Measurements from ENCODE around the gene IRAK4. TPM values are rescaled to one million over a fixed set of nuclear protein-coding genes. Genes with fewer than 3 reads are reported as not detected.
"Not testable (repeated sequence)": the region's sequence is repeated elsewhere in the genome, so short reads cannot be mapped to it uniquely, and the experiment has no call there.

The IRAK4 gene
- total RNA-seq, 1 donor from 2014 or later = 5.4 TPM

- H3K9me3 Mint-ChIP-seq = no peaks in the 10 kb centered on the region
- no peak for TF ChIP-seq CTCF (conservative IDR thresholded peaks at IDR 0.05)
- H3K4me3 Mint-ChIP-seq = no peak overlapping the region
- no peaks in the 10 kb centered on the region for H3K4me1 Mint-ChIP-seq
- H3K27me3 Mint-ChIP-seq (ENCODE audit: low read depth) = no peaks in the 10 kb centered on the region
- no peak for DNase-seq (ENCODE audit: low read depth, low spot score)
- peaks cover 3% of the 10 kb centered on the region for H3K36me3 Mint-ChIP-seq (ENCODE audit: low read depth)
- no peak overlapping the region for H3K27ac Mint-ChIP-seq (ENCODE audit: unreplicated experiment)
Measured at GRCh38 chr12:43740511-43741100, 18.1 kb upstream of the IRAK4 start.

DNA sequence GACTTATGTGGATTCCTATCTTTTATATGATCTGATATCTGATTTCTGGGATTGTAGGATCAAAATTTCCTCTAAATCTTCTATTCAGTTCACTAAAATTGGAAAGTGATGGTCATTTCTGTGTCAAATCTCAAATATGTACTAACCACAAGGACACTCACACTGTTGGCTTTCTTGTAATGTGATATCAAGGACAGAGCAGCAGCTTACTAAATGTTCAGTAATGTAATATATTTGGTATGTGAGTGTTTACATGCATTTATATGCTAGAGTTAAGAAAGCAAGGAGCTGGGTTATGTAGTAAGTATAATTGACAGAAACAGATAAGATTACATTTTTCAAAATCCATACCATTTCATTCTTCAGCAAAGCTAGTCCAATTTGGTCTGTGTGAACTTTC is 16.6 kb upstream of the IRAK4 start:
- DNase-seq (ENCODE audit: low read depth, low spot score) = no peak
- Mint-ChIP-seq H3K4me1 (no peaks in the 10 kb centered on the region), H3K27ac (ENCODE audit: unreplicated experiment) (no peak overlapping the region), H3K9me3 (no peaks in the 10 kb centered on the region), H3K36me3 (ENCODE audit: low read depth) (peaks cover 3% of the 10 kb centered on the region), H3K4me3 (no peak overlapping the region), H3K27me3 (ENCODE audit: low read depth) (no peaks in the 10 kb centered on the region)
- no peak for TF ChIP-seq CTCF (conservative IDR thresholded peaks at IDR 0.05)

DNA sequence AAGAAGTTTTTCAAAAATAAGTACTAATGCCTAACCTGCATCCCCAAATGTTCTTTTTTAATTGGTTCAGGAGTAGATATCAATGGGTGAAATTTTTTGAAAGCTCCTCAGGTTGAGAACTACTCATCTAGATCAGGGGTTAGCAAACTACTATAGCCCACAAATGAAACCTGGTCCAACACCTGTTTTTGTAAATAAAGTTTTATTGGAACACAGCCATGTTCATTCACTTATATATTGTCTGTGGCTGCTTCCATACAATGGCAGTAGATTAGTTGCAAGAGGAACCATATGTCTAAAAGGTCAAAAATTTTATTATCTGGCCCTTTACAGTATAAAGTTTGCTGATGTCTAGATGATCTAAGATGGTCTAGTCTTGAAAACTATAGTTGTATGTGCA is 13.9 kb upstream of the IRAK4 start:
- no peak for TF ChIP-seq CTCF (conservative IDR thresholded peaks at IDR 0.05)
- Mint-ChIP-seq H3K4me3 (no peak overlapping the region), H3K27ac (ENCODE audit: unreplicated experiment) (no peak overlapping the region), H3K4me1 (no peaks in the 10 kb centered on the region), H3K27me3 (ENCODE audit: low read depth) (no peaks in the 10 kb centered on the region), H3K9me3 (no peaks in the 10 kb centered on the region), H3K36me3 (ENCODE audit: low read depth) (peaks cover 3% of the 10 kb centered on the region)
- no peak for DNase-seq (ENCODE audit: low read depth, low spot score)

DNA sequence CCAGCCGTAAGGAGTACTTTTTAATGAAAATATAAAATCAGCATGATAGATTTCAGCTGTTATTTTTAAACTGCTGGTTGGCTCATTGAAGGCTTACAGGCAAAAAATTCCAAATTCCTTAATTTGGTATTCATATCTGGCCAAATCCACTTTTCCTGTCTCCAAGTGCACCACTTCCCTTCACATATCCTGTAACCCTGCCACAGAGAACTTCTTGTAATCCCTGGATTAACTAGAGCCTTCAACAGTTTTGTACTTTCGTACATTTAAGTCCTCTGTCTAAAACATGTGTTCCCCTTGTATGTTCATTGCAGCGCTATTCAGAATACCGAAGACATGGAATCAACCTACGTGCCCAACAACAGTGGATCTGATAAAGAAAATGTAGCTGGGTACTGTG is 9.7 kb upstream of the IRAK4 start:
- Mint-ChIP-seq H3K4me1 (no peaks in the 10 kb centered on the region), H3K27me3 (ENCODE audit: low read depth) (no peaks in the 10 kb centered on the region), H3K36me3 (ENCODE audit: low read depth) (peaks cover 6% of the 10 kb centered on the region), H3K4me3 (no peak overlapping the region), H3K27ac (ENCODE audit: unreplicated experiment) (no peak overlapping the region), H3K9me3 (peaks cover 4% of the 10 kb centered on the region)
- TF ChIP-seq CTCF (conservative IDR thresholded peaks at IDR 0.05) = no peak
- no peak for DNase-seq (ENCODE audit: low read depth, low spot score)

GRCh38 chr12:43750814-43751213 is 7.9 kb upstream of the IRAK4 start:
- no peaks in the 10 kb centered on the region for H3K27me3 Mint-ChIP-seq (ENCODE audit: low read depth)
- DNase-seq (ENCODE audit: low read depth, low spot score) = no peak
- H3K36me3 Mint-ChIP-seq (ENCODE audit: low read depth) = peaks cover 3% of the 10 kb centered on the region
- TF ChIP-seq CTCF (conservative IDR thresholded peaks at IDR 0.05) = no peak
- no peaks in the 10 kb centered on the region for H3K4me1 Mint-ChIP-seq
- H3K27ac Mint-ChIP-seq (ENCODE audit: unreplicated experiment) = no peak overlapping the region
- H3K9me3 Mint-ChIP-seq = peaks cover 4% of the 10 kb centered on the region
- H3K4me3 Mint-ChIP-seq = no peak overlapping the region

GRCh38 chr12:43751360-43751759 is 7.4 kb upstream of the IRAK4 start:
- H3K4me1 Mint-ChIP-seq; H3K27ac Mint-ChIP-seq (ENCODE audit: unreplicated experiment); DNase-seq (ENCODE audit: low read depth, low spot score); H3K4me3 Mint-ChIP-seq; H3K27me3 Mint-ChIP-seq (ENCODE audit: low read depth); H3K9me3 Mint-ChIP-seq; H3K36me3 Mint-ChIP-seq (ENCODE audit: low read depth): not testable (repeated sequence)

Data from neural crest cell (in vitro differentiated cells).